ENCODE data around the gene SKA3.

The SKA3 gene

GRCh38 chr13:21116141-21116540 lies 60.2 kb downstream of the SKA3 start:
- no peaks in the 10 kb centered on the region for H3K9me3 Mint-ChIP-seq
- H3K36me3 Mint-ChIP-seq (ENCODE audit: low read depth) = no peaks in the 10 kb centered on the region
- no peak overlapping the region for H3K4me3 Mint-ChIP-seq
- H3K4me1 Mint-ChIP-seq (ENCODE audit: low read depth) = no peaks in the 10 kb centered on the region
- no peak overlapping the region for H3K27ac Mint-ChIP-seq
- H3K27me3 Mint-ChIP-seq (ENCODE audit: low read depth) = no peaks in the 10 kb centered on the region

GRCh38 chr13:21115231-21115630 lies 61.1 kb downstream of the SKA3 start:
- H3K27me3 Mint-ChIP-seq (ENCODE audit: low read depth) = no peaks in the 10 kb centered on the region
- no peak overlapping the region for H3K4me3 Mint-ChIP-seq
- H3K9me3 Mint-ChIP-seq = no peaks in the 10 kb centered on the region
- no peaks in the 10 kb centered on the region for H3K36me3 Mint-ChIP-seq (ENCODE audit: low read depth)
- H3K4me1 Mint-ChIP-seq (ENCODE audit: low read depth) = peaks cover 1% of the 10 kb centered on the region
- no peak overlapping the region for H3K27ac Mint-ChIP-seq

GRCh38 chr13:21111546-21111945 lies 64.8 kb downstream of the SKA3 start:
- Mint-ChIP-seq H3K27ac (no peak overlapping the region), H3K4me3 (no peak overlapping the region), H3K27me3 (ENCODE audit: low read depth) (no peaks in the 10 kb centered on the region), H3K36me3 (ENCODE audit: low read depth) (no peaks in the 10 kb centered on the region), H3K9me3 (no peaks in the 10 kb centered on the region), H3K4me1 (ENCODE audit: low read depth) (peaks cover 1% of the 10 kb centered on the region)

- peaks cover 1% of the 10 kb centered on the region for H3K4me1 Mint-ChIP-seq (ENCODE audit: low read depth)
- no peak overlapping the region for H3K27ac Mint-ChIP-seq
- H3K9me3 Mint-ChIP-seq = no peaks in the 10 kb centered on the region
- H3K27me3 Mint-ChIP-seq (ENCODE audit: low read depth) = no peaks in the 10 kb centered on the region
- H3K36me3 Mint-ChIP-seq (ENCODE audit: low read depth) = no peaks in the 10 kb centered on the region
- no peak overlapping the region for H3K4me3 Mint-ChIP-seq
Observed at GRCh38 chr13:21109168-21109567, 67.2 kb downstream of the SKA3 start.

GRCh38 chr13:21106089-21106488 lies 70.3 kb downstream of the SKA3 start:
- Mint-ChIP-seq H3K36me3 (ENCODE audit: low read depth) (no peaks in the 10 kb centered on the region), H3K4me1 (ENCODE audit: low read depth) (peaks cover 1% of the 10 kb centered on the region), H3K27ac (no peak overlapping the region), H3K27me3 (ENCODE audit: low read depth) (no peaks in the 10 kb centered on the region), H3K9me3 (no peaks in the 10 kb centered on the region), H3K4me3 (no peak overlapping the region)

- no peaks in the 10 kb centered on the region for H3K9me3 Mint-ChIP-seq
- H3K36me3 Mint-ChIP-seq (ENCODE audit: low read depth) = no peaks in the 10 kb centered on the region
- no peaks in the 10 kb centered on the region for H3K4me1 Mint-ChIP-seq (ENCODE audit: low read depth)
- H3K4me3 Mint-ChIP-seq = no peak overlapping the region
- no peak overlapping the region for H3K27ac Mint-ChIP-seq
- H3K27me3 Mint-ChIP-seq (ENCODE audit: low read depth) = no peaks in the 10 kb centered on the region
Observed at GRCh38 chr13:21104199-21105019, 71.9 kb downstream of the SKA3 start.
